Mesendoderm (in vitro differentiated cells): ENCODE measurements around the gene MYO1G. TPM values are rescaled to one million over a fixed set of nuclear protein-coding genes. Genes with fewer than 3 reads are reported as not detected.

Source experiments
- DNase-seq: peaks from one replicate; pipeline ENCODE4 v3.0.0; 2013
- H2AK5ac ChIP-seq: 2 replicates; pipeline ENCODE4 v1.6.1; 2013; ENCODE audit warnings: low read length, inconsistent platforms
- H2BK120ac ChIP-seq: 2 replicates; pipeline ENCODE4 v1.6.1; 2013; ENCODE audit warnings: low read depth, mild to moderate bottlenecking, low read length, moderate library complexity, mixed read lengths
- H2BK15ac ChIP-seq: replicated peaks from 2 replicates; pipeline ENCODE4 v1.6.1; 2013; ENCODE audit warnings: low read depth, mild to moderate bottlenecking, moderate library complexity
- H2BK5ac ChIP-seq: 2 replicates; pipeline ENCODE4 v1.6.1; 2013; ENCODE audit warnings: low read length, inconsistent platforms
- H3K18ac ChIP-seq: 2 replicates; pipeline ENCODE4 v1.6.1; 2013; ENCODE audit warnings: mild to moderate bottlenecking, low read length, mixed read lengths
- H3K23ac ChIP-seq: one replicate; pipeline ENCODE4 v1.6.1; 2013; ENCODE audit warnings: low read length
- H3K27ac ChIP-seq: 2 replicates; pipeline ENCODE4 v1.5.1; 2013; ENCODE audit warnings: low read depth, mild to moderate bottlenecking, inconsistent platforms, low read length, moderate library complexity
- H3K27me3 ChIP-seq: 2 replicates; pipeline ENCODE4 v1.6.1; 2013; ENCODE audit warnings: low read length, control low read depth, mild to moderate bottlenecking, inconsistent platforms; ENCODE audit not compliant: insufficient read depth, poor library complexity
- H3K36me3 ChIP-seq: 2 replicates; pipeline ENCODE4 v1.6.1; 2013; ENCODE audit warnings: low read length, inconsistent platforms; ENCODE audit not compliant: control insufficient read depth, insufficient read depth
- H3K4ac ChIP-seq: one replicate; pipeline ENCODE4 v1.6.1; 2013; ENCODE audit warnings: low read depth, mild to moderate bottlenecking, low read length, moderate library complexity
- H3K4me1 ChIP-seq: 2 replicates; pipeline ENCODE4 v1.6.1; 2013; ENCODE audit warnings: low read depth, low read length, inconsistent platforms; ENCODE audit not compliant: control insufficient read depth
- H3K4me2 ChIP-seq: 2 replicates; pipeline ENCODE4 v1.6.1; 2013; ENCODE audit warnings: low read length
- H3K4me3 ChIP-seq: 2 replicates; pipeline ENCODE4 v1.5.1; 2013; ENCODE audit warnings: mild to moderate bottlenecking, low read length
- H3K56ac ChIP-seq: one replicate; pipeline ENCODE4 v1.6.1; 2013; ENCODE audit warnings: low read length
- H3K79me1 ChIP-seq: 2 replicates; pipeline ENCODE4 v1.6.1; 2013; ENCODE audit warnings: low read length, inconsistent platforms
- H3K79me2 ChIP-seq: 2 replicates; pipeline ENCODE4 v1.6.1; 2013; ENCODE audit warnings: mild to moderate bottlenecking, low read length; ENCODE audit not compliant: control insufficient read depth, insufficient read depth
- H3K9ac ChIP-seq: 2 replicates; pipeline ENCODE4 v1.6.1; 2013; ENCODE audit warnings: low read length, inconsistent platforms
- H4K5ac ChIP-seq: one replicate; pipeline ENCODE4 v1.6.1; 2013; ENCODE audit warnings: low read length
- H4K8ac ChIP-seq: one replicate; pipeline ENCODE4 v1.6.1; 2013; ENCODE audit warnings: low read depth, mild to moderate bottlenecking, control low read depth, low read length, moderate library complexity
- WGBS: extraction: QIAGEN DNeasy Blood & Tissue Kit; methylation state at CpG from one replicate; pipeline ENCODE4 v1.1.7; 2013; ENCODE audit warnings: low lambda C conversion rate, missing lambda C conversion rate; ENCODE audit not compliant: insufficient coverage; ENCODE audit errors: extremely low coverage; 5-methylcytosine and 5-hydroxymethylcytosine counted together
- polyA plus RNA-seq, 2 experiments: library from polyadenylated mRNA; stranded (reverse); fragments of 200-250 nt; gene quantifications; one replicate each; pipeline ENCODE4 v1.2.3, GENCODE V29; 2013

The MYO1G gene
- 0.04 TPM for polyA plus RNA-seq (2013, experiment 1 of 2)
- polyA plus RNA-seq (2013, experiment 2 of 2), result 0.04 TPM

GRCh38 chr7:44978511-44979366 lies at the start of gene MYO1G:
Gene MYO1G (minus strand): TSS chr7:44979015. CDS start chr7:44978961, 54 bp downstream.
- H3K27ac ChIP-seq, result no peak within 1 kb of the TSS
- no peak within 1 kb of the TSS for H3K4me2 ChIP-seq

DNA sequence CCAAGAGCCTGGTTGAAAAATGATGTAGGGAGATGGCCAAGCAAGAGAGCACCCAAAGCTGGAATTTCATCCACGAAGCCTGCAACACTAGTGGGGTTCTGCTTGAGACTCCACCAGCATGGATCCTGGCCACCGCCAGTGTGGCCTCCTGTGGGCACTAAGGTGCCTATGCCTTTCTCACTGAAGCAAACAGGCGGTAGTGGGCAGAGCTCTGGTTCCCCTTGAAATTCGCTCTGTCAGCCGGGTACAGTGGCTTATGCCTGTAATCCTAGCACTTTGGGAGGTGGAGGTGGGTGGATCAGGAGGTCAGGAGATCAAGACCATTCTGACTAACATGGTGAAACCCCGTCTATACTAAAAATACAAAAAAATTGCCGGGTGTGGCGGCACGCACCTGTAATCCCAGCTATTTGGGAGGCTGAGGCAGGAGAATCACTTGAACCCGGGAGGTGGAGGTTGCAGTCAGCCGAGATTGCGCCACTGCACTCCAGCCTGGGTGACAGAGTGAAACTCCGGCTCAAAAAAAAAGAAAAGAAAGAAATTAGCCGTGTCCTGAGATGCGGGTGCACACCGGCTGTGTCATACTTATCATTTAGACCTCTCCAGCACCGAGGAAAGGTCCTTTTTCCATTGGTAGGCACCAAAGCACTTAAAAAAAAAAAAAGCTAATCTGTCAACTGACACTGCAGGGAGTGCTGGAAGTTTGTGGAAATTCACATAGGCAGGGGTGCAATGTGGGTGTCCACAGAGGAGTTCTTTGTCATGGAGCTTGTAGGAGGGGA lies 49.5 kb upstream of the MYO1G start:
- Histone ChIP-seq H3K27me3 (no peaks in the 10 kb centered on the region), H3K4ac (no peak overlapping the region), H3K79me1 (peaks cover 16% of the 10 kb centered on the region), H2BK15ac (no peak overlapping the region), H3K4me3 (no peak overlapping the region), H3K18ac (no peak overlapping the region), H3K27ac (no peak overlapping the region), H3K56ac (no peak overlapping the region), H3K23ac (no peak overlapping the region), H3K9ac (no peak overlapping the region), H3K79me2 (peaks cover 3% of the 10 kb centered on the region), H4K8ac (no peak overlapping the region), H2BK5ac (no peak overlapping the region), H3K4me2 (no peak overlapping the region), H2BK120ac (no peak overlapping the region), H2AK5ac (no peak overlapping the region), H3K36me3 (no peaks in the 10 kb centered on the region), H3K4me1 (no peaks in the 10 kb centered on the region), H4K5ac (no peak overlapping the region)
- no peak for DNase-seq
- no CpG with 5 or more reads among the region's 17 CpGs for WGBS

More at GRCh38 chr7:44978511-44979366, at the start of gene MYO1G:
- peaks cover 5% of the 10 kb centered on the region for H3K79me2 ChIP-seq
- DNase-seq, result no peak
- no peaks in the 10 kb centered on the region for H3K4me1 ChIP-seq
- no peak within 1 kb of the TSS for H3K4ac ChIP-seq
- H3K23ac ChIP-seq, result no peak within 1 kb of the TSS
- H2AK5ac ChIP-seq, result no peak within 1 kb of the TSS
- H3K79me1 ChIP-seq, result peaks cover 3% of the 10 kb centered on the region
- no peak within 1 kb of the TSS for H2BK15ac ChIP-seq
- H3K27me3 ChIP-seq, result no peaks in the 10 kb centered on the region
- H3K18ac ChIP-seq, result no peak within 1 kb of the TSS
- H4K5ac ChIP-seq, result no peak within 1 kb of the TSS
- no CpG with 5 or more reads among the region's 24 CpGs for WGBS
- H3K56ac ChIP-seq, result no peak within 1 kb of the TSS
- H3K36me3 ChIP-seq, result peaks cover 11% of the 10 kb centered on the region
- H3K4me3 ChIP-seq, result no peak within 1 kb of the TSS
- H2BK5ac ChIP-seq, result no peak within 1 kb of the TSS
- no peak within 1 kb of the TSS for H4K8ac ChIP-seq
- H3K9ac ChIP-seq, result no peak within 1 kb of the TSS
- H2BK120ac ChIP-seq, result no peak within 1 kb of the TSS

- Histone ChIP-seq H3K27ac (no peak overlapping the region), H2BK5ac (no peak overlapping the region), H3K23ac (no peak overlapping the region), H3K79me1 (peaks cover 15% of the 10 kb centered on the region), H3K4ac (no peak overlapping the region), H3K27me3 (no peaks in the 10 kb centered on the region), H4K8ac (no peak overlapping the region), H3K18ac (no peak overlapping the region), H2AK5ac (no peak overlapping the region), H3K4me3 (no peak overlapping the region), H3K4me1 (no peaks in the 10 kb centered on the region), H3K4me2 (no peak overlapping the region), H3K9ac (no peak overlapping the region), H3K36me3 (no peaks in the 10 kb centered on the region), H2BK120ac (no peak overlapping the region), H3K56ac (no peak overlapping the region), H4K5ac (no peak overlapping the region), H2BK15ac (no peak overlapping the region), H3K79me2 (peaks cover 3% of the 10 kb centered on the region)
- DNase-seq, result no peak
- WGBS, result no CpG with 5 or more reads among the region's 4 CpGs
Observed at GRCh38 chr7:45027774-45028114, 48.9 kb upstream of the MYO1G start.

DNA sequence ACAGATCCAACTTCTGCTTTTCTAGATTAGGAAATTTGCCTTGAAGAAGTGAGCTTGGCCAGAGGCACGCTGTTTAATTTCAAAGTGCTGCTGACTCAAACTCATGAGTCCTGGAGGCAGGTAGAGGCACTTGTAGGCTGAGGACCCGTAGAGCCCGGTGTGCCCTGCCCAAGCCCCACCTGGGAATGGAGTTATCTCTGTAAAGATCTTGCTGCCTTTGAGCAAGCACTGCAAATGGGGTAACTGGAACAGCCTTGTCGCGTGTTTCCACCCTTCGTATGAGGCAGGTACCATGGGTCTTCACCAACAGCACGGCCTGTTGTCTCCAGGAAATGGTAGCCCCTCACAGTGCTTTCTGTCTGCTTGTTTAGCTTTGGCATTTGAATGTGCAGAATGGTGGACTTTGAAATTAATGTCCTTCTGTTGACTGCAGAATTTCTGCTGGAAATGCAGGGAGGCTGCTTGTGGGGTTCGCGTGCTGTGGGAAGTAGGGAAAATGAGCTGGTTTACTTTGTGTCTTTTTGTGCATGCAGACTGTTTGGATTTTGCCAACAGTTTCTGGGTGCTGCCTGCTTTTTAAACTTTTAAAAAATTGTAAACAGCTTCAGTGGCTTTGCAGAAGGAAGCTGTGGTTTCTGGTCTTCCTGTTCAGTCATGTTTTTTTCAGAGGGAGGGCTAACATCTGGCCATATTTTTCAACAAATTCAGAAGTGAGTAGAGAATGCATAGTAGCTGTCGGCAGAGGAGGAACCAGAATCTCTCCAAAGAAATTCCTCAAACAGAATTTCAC lies 48.4 kb upstream of the MYO1G start:
- Histone ChIP-seq H3K56ac (no peak overlapping the region), H3K9ac (no peak overlapping the region), H3K18ac (no peak overlapping the region), H2BK15ac (no peak overlapping the region), H2BK120ac (no peak overlapping the region), H3K4me2 (no peak overlapping the region), H3K4me3 (no peak overlapping the region), H4K8ac (no peak overlapping the region), H3K36me3 (no peaks in the 10 kb centered on the region), H3K27ac (no peak overlapping the region), H3K79me2 (peaks cover 3% of the 10 kb centered on the region), H2AK5ac (no peak overlapping the region), H3K4me1 (no peaks in the 10 kb centered on the region), H3K4ac (no peak overlapping the region), H3K27me3 (no peaks in the 10 kb centered on the region), H3K79me1 (peaks cover 15% of the 10 kb centered on the region), H2BK5ac (no peak overlapping the region), H4K5ac (no peak overlapping the region), H3K23ac (no peak overlapping the region)
- WGBS, result no CpG with 5 or more reads among the region's 10 CpGs
- DNase-seq, result no peak

- H3K18ac ChIP-seq, result no peak overlapping the region
- no peak overlapping the region for H2AK5ac ChIP-seq
- H3K9ac ChIP-seq, result no peak overlapping the region
- H3K56ac ChIP-seq, result no peak overlapping the region
- DNase-seq, result no peak
- H3K79me2 ChIP-seq, result peaks cover 3% of the 10 kb centered on the region
- no peak overlapping the region for H3K4ac ChIP-seq
- H3K36me3 ChIP-seq, result no peaks in the 10 kb centered on the region
- no peak overlapping the region for H3K27ac ChIP-seq
- H3K4me2 ChIP-seq, result no peak overlapping the region
- no peak overlapping the region for H4K5ac ChIP-seq
- H3K4me3 ChIP-seq, result no peak overlapping the region
- H3K23ac ChIP-seq, result no peak overlapping the region
- H3K27me3 ChIP-seq, result no peaks in the 10 kb centered on the region
- WGBS, result no CpG with 5 or more reads among the region's 1 CpG
- no peak overlapping the region for H2BK5ac ChIP-seq
- peaks cover 16% of the 10 kb centered on the region for H3K79me1 ChIP-seq
- no peak overlapping the region for H2BK120ac ChIP-seq
- no peak overlapping the region for H2BK15ac ChIP-seq
- H3K4me1 ChIP-seq, result no peaks in the 10 kb centered on the region
- H4K8ac ChIP-seq, result no peak overlapping the region
Observed at GRCh38 chr7:45026013-45026412, 47.2 kb upstream of the MYO1G start.
